HCT116 (cell line): ENCODE data around the gene OR10J1.

Experiments
- CBX3 ChIP-seq: IDR thresholded peaks from 2 replicates; pipeline ENCODE4 v1.6.1; 2012; ENCODE audit warnings: low read depth
- CEBPB ChIP-seq: IDR thresholded peaks from 2 replicates; pipeline ENCODE4 v1.6.1; 2012; ENCODE audit warnings: low read depth
- CTCF ChIP-seq, 3 experiments: fragments of 200-600 bp in 1 of 3; sonication (generic) in 1 of 3; IDR thresholded peaks in 2 of 3; conservative IDR thresholded peaks in 1 of 3; 2 replicates each; pipeline ENCODE4 v1.5.1; 2012 to 2017; ENCODE audit warnings: low read depth in 2 of 3, low read length in 2 of 3, antibody characterized with exemption in 1 of 3, borderline replicate concordance in 1 of 3, control low read depth in 1 of 3, mild to moderate bottlenecking in 1 of 3, mixed read lengths in 1 of 3, mixed run types in 1 of 3, moderate library complexity in 1 of 3; ENCODE audit not compliant: insufficient read depth in 1 of 3
- POLR2A ChIP-seq: IDR thresholded peaks from 2 replicates; pipeline ENCODE4 v1.7.0; 2011; ENCODE audit warnings: borderline replicate concordance; ENCODE audit not compliant: insufficient read depth, insufficient read length; ENCODE audit errors: extremely low read depth
- POLR2AphosphoS5 ChIP-seq: IDR thresholded peaks from 2 replicates; pipeline ENCODE4 v1.6.1; 2011; ENCODE audit warnings: mild to moderate bottlenecking, low read depth, low read length, moderate library complexity
- RAD21 ChIP-seq: IDR thresholded peaks from 2 replicates; pipeline ENCODE4 v1.6.1; 2012; ENCODE audit warnings: low read depth, mild to moderate bottlenecking
- ZNF274 ChIP-seq: fragments of 200-500 bp; sonication (Bioruptor generic); IDR thresholded peaks from 2 replicates; pipeline ENCODE4 v1.6.1; 2014; ENCODE audit warnings: mild to moderate bottlenecking, low read depth, low read length, inconsistent platforms
- TF ChIP-seq, protein P1 (sequence below): IDR thresholded peaks from 2 replicates; pipeline ENCODE4 v1.6.1; 2012

DNA sequence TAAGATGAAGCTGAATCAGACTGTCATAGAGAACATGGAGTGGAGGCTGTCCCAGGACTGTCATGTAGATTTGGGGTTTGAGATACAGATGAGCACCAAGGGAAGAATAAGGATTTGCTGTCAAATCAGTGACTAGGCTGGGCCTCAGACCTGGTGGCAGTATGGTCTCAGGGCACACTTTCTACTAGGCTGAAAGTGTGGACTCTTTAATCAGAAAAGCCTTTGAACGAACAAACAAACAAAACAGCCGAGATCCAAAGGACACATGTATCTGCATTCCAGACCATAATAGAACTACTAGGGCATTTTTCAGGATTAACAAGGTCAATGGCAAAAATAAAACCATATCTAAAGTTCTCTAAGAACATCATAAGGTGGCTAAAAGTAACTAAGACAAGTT is 2.9 kb downstream of the OR10J1 start:
- TF ChIP-seq RAD21 (no peak), CTCF (IDR thresholded peaks at IDR 0.05 in 2 of 3, conservative IDR thresholded peaks at IDR 0.05 in 1 of 3; ENCODE audit: borderline replicate concordance in 1 of 3, insufficient read depth in 1 of 3, low read depth in 2 of 3, low read length in 2 of 3) (no peak), POLR2AphosphoS5 (no peak), ZNF274 (no peak), CBX3 (no peak), POLR2A (no peak), CEBPB (no peak)
- TF ChIP-seq, protein P1, sequence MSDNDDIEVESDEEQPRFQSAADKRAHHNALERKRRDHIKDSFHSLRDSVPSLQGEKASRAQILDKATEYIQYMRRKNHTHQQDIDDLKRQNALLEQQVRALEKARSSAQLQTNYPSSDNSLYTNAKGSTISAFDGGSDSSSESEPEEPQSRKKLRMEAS: no peak
